CD4-positive, CD25-positive, alpha-beta regulatory T cell (primary cell): ENCODE results near the gene SLC13A4. TPM values are rescaled to one million over a fixed set of nuclear protein-coding genes. Genes with fewer than 3 reads are reported as not detected.

Experiments used
- ATAC-seq, 2 donors: fragments of 150-1000 bp; cut with Tn5 transposase; one replicate each; pipeline ENCODE4 v1.10.0; 2021; ENCODE audit warnings: low read depth in 2 of 2, moderate number of reproducible peaks in 2 of 2, moderate library complexity in 1 of 2
- DNase-seq, 3 donors: peaks; one replicate each; pipeline versions ENCODE4 v3.0.0 to v3.0.0-alpha.2; 2012 to 2022; ENCODE audit warnings: mixed read lengths in 1 of 3
- H3K27ac ChIP-seq: one replicate; pipeline ENCODE4 v1.7.0; 2013; ENCODE audit warnings: mild to moderate bottlenecking, low read length; ENCODE audit not compliant: insufficient read depth, poor library complexity, severe bottlenecking
- H3K27me3 ChIP-seq: one replicate; pipeline ENCODE4 v1.7.0; 2013; ENCODE audit warnings: low read length; ENCODE audit not compliant: control insufficient read depth, insufficient read depth
- H3K36me3 ChIP-seq: one replicate; pipeline ENCODE4 v1.7.0; 2013; ENCODE audit warnings: mild to moderate bottlenecking, low read length, moderate library complexity; ENCODE audit not compliant: control insufficient read depth, insufficient read depth
- H3K4me1 ChIP-seq: 2 replicates; pipeline ENCODE4 v1.7.0; 2013; ENCODE audit warnings: mild to moderate bottlenecking, low read length; ENCODE audit not compliant: insufficient read depth, control insufficient read depth, poor library complexity, severe bottlenecking
- H3K4me3 ChIP-seq: one replicate; pipeline ENCODE4 v1.7.0; 2013; ENCODE audit warnings: low read depth, mild to moderate bottlenecking, low read length, moderate library complexity
- H3K9me3 ChIP-seq, 2 experiments: 1 replicate in 1 of 2; 2 replicates in 1 of 2; pipeline ENCODE4 v1.7.0; 2013; ENCODE audit warnings: low read length in 2 of 2, mild to moderate bottlenecking in 1 of 2, moderate library complexity in 1 of 2; ENCODE audit not compliant: control insufficient read depth in 2 of 2
- H3K27ac Mint-ChIP-seq, 3 donors: one replicate each; pipeline ENCODE4 v1.8.0; 2020 to 2022; ENCODE audit warnings: mild to moderate bottlenecking in 3 of 3, mixed read lengths in 3 of 3, moderate library complexity in 2 of 3
- H3K27me3 Mint-ChIP-seq: one replicate; pipeline ENCODE4 v1.8.0; 2022; ENCODE audit warnings: mild to moderate bottlenecking, mixed read lengths
- H3K36me3 Mint-ChIP-seq: one replicate; pipeline ENCODE4 v1.8.0; 2020; ENCODE audit warnings: mixed read lengths
- H3K4me1 Mint-ChIP-seq, 4 donors: one replicate each; pipeline ENCODE4 v1.8.0; 2020 to 2022; ENCODE audit warnings: mixed read lengths in 4 of 4, mild to moderate bottlenecking in 1 of 4
- H3K4me3 Mint-ChIP-seq, 4 donors: one replicate each; pipeline ENCODE4 v1.8.0; 2020 to 2022; ENCODE audit warnings: mild to moderate bottlenecking in 4 of 4, mixed read lengths in 4 of 4, moderate library complexity in 3 of 4
- H3K9me3 Mint-ChIP-seq, 7 donors: one replicate each; pipeline ENCODE4 v1.8.0; 2020 to 2022; ENCODE audit warnings: mixed read lengths in 7 of 7, mild to moderate bottlenecking in 3 of 7, moderate library complexity in 2 of 7
- polyA plus RNA-seq, 4 donors: library from polyadenylated mRNA; unstranded; fragments of 300-500 nt; fragmentation: Illumina TruSeq; gene quantifications; one replicate each; pipeline ENCODE4 v1.2.3, GENCODE V29; 2021
- total RNA-seq: library from RNA; stranded (reverse); gene quantifications from one replicate; pipeline ENCODE4 v1.2.3, GENCODE V29; 2022

Gene SLC13A4
- total and polyA plus RNA-seq, 5 donors from 2014 or later = 0.02 to 0.24 (median 0.03) TPM; not detected in 2

GRCh38 chr7:135665042-135665441 lies 62.9 kb downstream of the SLC13A4 start:
- Histone ChIP-seq H3K36me3 (no peaks in the 10 kb centered on the region), H3K9me3 (no peaks in the 10 kb centered on the region), H3K27ac (no peak overlapping the region), H3K4me1 (peaks cover 37% of the 10 kb centered on the region), H3K27me3 (no peaks in the 10 kb centered on the region), H3K4me3 (peak overlapping the region; percentile 26)
- H3K4me1 Mint-ChIP-seq = peaks cover 38 to 72% (median 43%) of the 10 kb centered on the region in 4 donors
- no peak overlapping the region for H3K27ac Mint-ChIP-seq
- ATAC-seq (no peak), DNase-seq (no peak)
- H3K27me3 Mint-ChIP-seq = no peaks in the 10 kb centered on the region
- H3K4me3 Mint-ChIP-seq = peak overlapping the region in 3 of 4 donors; percentile 2 to 89 (median 75)
- peaks cover 0 to 1% (median 0%) of the 10 kb centered on the region in 7 donors for H3K9me3 Mint-ChIP-seq
- H3K36me3 Mint-ChIP-seq = peaks cover 26% of the 10 kb centered on the region

GRCh38 chr7:135664046-135664589 lies 63.9 kb downstream of the SLC13A4 start:
- Histone ChIP-seq H3K36me3 (no peaks in the 10 kb centered on the region), H3K27me3 (no peaks in the 10 kb centered on the region), H3K27ac (no peak overlapping the region), H3K9me3 (no peaks in the 10 kb centered on the region), H3K4me1 (peaks cover 37% of the 10 kb centered on the region), H3K4me3 (peak overlapping the region; percentile 10)
- H3K36me3 Mint-ChIP-seq = peaks cover 23% of the 10 kb centered on the region
- H3K27ac Mint-ChIP-seq = peak overlapping the region in 1 of 3 donors; percentile 67
- H3K4me3 Mint-ChIP-seq = peak overlapping the region; percentile 80 to 99 (median 86)
- ATAC-seq (no peak), DNase-seq (no peak)
- peaks cover 29 to 63% (median 39%) of the 10 kb centered on the region in 4 donors for H3K4me1 Mint-ChIP-seq
- peaks cover 0 to 1% (median 0%) of the 10 kb centered on the region in 7 donors for H3K9me3 Mint-ChIP-seq
- no peaks in the 10 kb centered on the region for H3K27me3 Mint-ChIP-seq

- no peaks in the 10 kb centered on the region for H3K27me3 ChIP-seq
- Mint-ChIP-seq H3K9me3 (peaks cover 0 to 3% (median 0%) of the 10 kb centered on the region in 7 donors), H3K27ac (peak within 1 kb of the TSS; percentile 89 to 94 (median 92)), H3K4me3 (peak within 1 kb of the TSS; percentile 87 to 99 (median 92)), H3K4me1 (peaks cover 25 to 49% (median 28%) of the 10 kb centered on the region in 4 donors), H3K27me3 (no peaks in the 10 kb centered on the region), H3K36me3 (peaks cover 11% of the 10 kb centered on the region)
- ATAC-seq (peak; percentile 98 to 99), DNase-seq (peak; percentile 93 to 97 (median 93))
- no peaks in the 10 kb centered on the region for H3K36me3 ChIP-seq
- H3K4me1 ChIP-seq = peaks cover 37% of the 10 kb centered on the region
- no peaks in the 10 kb centered on the region for H3K9me3 ChIP-seq
- peak within 1 kb of the TSS; percentile 93 for H3K4me3 ChIP-seq
- peak within 1 kb of the TSS; percentile 69 for H3K27ac ChIP-seq
Measured at GRCh38 chr7:135662373-135663114, 65.4 kb downstream of the SLC13A4 start, which contains the start of gene STMP1. Gene STMP1, plus strand, starts transcription at chr7:135662514.

- H3K36me3 Mint-ChIP-seq = peaks cover 10% of the 10 kb centered on the region
- Histone ChIP-seq H3K4me3 (peak overlapping the region; percentile 69), H3K36me3 (no peaks in the 10 kb centered on the region), H3K27me3 (no peaks in the 10 kb centered on the region), H3K27ac (peak overlapping the region; percentile 26), H3K9me3 (no peaks in the 10 kb centered on the region), H3K4me1 (peaks cover 37% of the 10 kb centered on the region)
- peaks cover 0 to 3% (median 0%) of the 10 kb centered on the region in 7 donors for H3K9me3 Mint-ChIP-seq
- no peak for DNase-seq
- no peak for ATAC-seq
- peak overlapping the region; percentile 86 to 94 (median 89) for H3K27ac Mint-ChIP-seq
- peaks cover 25 to 48% (median 28%) of the 10 kb centered on the region in 4 donors for H3K4me1 Mint-ChIP-seq
- H3K4me3 Mint-ChIP-seq = peak overlapping the region; percentile 87 to 99 (median 92)
- H3K27me3 Mint-ChIP-seq = no peaks in the 10 kb centered on the region
Measured at GRCh38 chr7:135662123-135662372, 65.9 kb downstream of the SLC13A4 start.

- Mint-ChIP-seq H3K4me1 (peaks cover 20 to 44% (median 28%) of the 10 kb centered on the region in 4 donors), H3K4me3 (peak overlapping the region; percentile 75 to 93 (median 90)), H3K27ac (peak overlapping the region; percentile 86 to 94 (median 89)), H3K27me3 (no peaks in the 10 kb centered on the region), H3K9me3 (peaks cover 0 to 3% (median 0%) of the 10 kb centered on the region in 7 donors), H3K36me3 (peaks cover 5% of the 10 kb centered on the region)
- Histone ChIP-seq H3K4me3 (peak overlapping the region; percentile 69), H3K4me1 (peaks cover 37% of the 10 kb centered on the region), H3K36me3 (no peaks in the 10 kb centered on the region), H3K27me3 (no peaks in the 10 kb centered on the region), H3K27ac (peak overlapping the region; percentile 26), H3K9me3 (no peaks in the 10 kb centered on the region)
- no peak for ATAC-seq
- peak in 1 of 3 donors; percentile 6 for DNase-seq
Measured at GRCh38 chr7:135661311-135662122, 66.5 kb downstream of the SLC13A4 start.

- Histone ChIP-seq H3K4me1 (peaks cover 23% of the 10 kb centered on the region), H3K4me3 (no peak overlapping the region), H3K27me3 (no peaks in the 10 kb centered on the region), H3K9me3 (no peaks in the 10 kb centered on the region), H3K27ac (no peak overlapping the region), H3K36me3 (no peaks in the 10 kb centered on the region)
- DNase-seq (no peak), ATAC-seq (no peak)
- H3K36me3 Mint-ChIP-seq = no peaks in the 10 kb centered on the region
- H3K4me1 Mint-ChIP-seq = peaks cover 11 to 23% (median 16%) of the 10 kb centered on the region in 4 donors
- no peak overlapping the region for H3K4me3 Mint-ChIP-seq
- no peaks in the 10 kb centered on the region for H3K27me3 Mint-ChIP-seq
- H3K9me3 Mint-ChIP-seq = peaks cover 0 to 3% (median 0%) of the 10 kb centered on the region in 7 donors
- no peak overlapping the region for H3K27ac Mint-ChIP-seq
Measured at GRCh38 chr7:135659159-135659846, 68.7 kb downstream of the SLC13A4 start.

GRCh38 chr7:135658564-135658963 lies 69.4 kb downstream of the SLC13A4 start:
- Mint-ChIP-seq H3K4me1 (peaks cover 8 to 16% (median 13%) of the 10 kb centered on the region in 4 donors), H3K4me3 (no peak overlapping the region), H3K36me3 (no peaks in the 10 kb centered on the region), H3K27me3 (no peaks in the 10 kb centered on the region), H3K9me3 (peaks cover 0 to 3% (median 0%) of the 10 kb centered on the region in 7 donors), H3K27ac (no peak overlapping the region)
- peaks cover 15% of the 10 kb centered on the region for H3K4me1 ChIP-seq
- H3K36me3 ChIP-seq = no peaks in the 10 kb centered on the region
- H3K27ac ChIP-seq = no peak overlapping the region
- H3K9me3 ChIP-seq = no peaks in the 10 kb centered on the region
- no peak for DNase-seq
- H3K27me3 ChIP-seq = no peaks in the 10 kb centered on the region
- ATAC-seq = no peak
- H3K4me3 ChIP-seq = no peak overlapping the region
